ENCODE measurements around the gene KLHDC4.
"Not testable (repeated sequence)": the region's sequence is repeated elsewhere in the genome, so short reads cannot be mapped to it uniquely, and the experiment has no call there.

KLHDC4 gene

GRCh38 chr16:87740909-87741424 lies 24.8 kb downstream of the KLHDC4 start:
- Mint-ChIP-seq H3K4me3 (no peak overlapping the region), H3K36me3 (ENCODE audit: low read depth) (peaks cover 40% of the 10 kb centered on the region), H3K9me3 (no peaks in the 10 kb centered on the region), H3K27ac (no peak overlapping the region), H3K4me1 (ENCODE audit: low read depth) (peaks cover 4% of the 10 kb centered on the region), H3K27me3 (no peaks in the 10 kb centered on the region)

- Mint-ChIP-seq H3K27ac (no peak overlapping the region), H3K4me3 (no peak overlapping the region), H3K4me1 (ENCODE audit: low read depth) (peaks cover 4% of the 10 kb centered on the region), H3K9me3 (no peaks in the 10 kb centered on the region), H3K27me3 (no peaks in the 10 kb centered on the region), H3K36me3 (ENCODE audit: low read depth) (peaks cover 37% of the 10 kb centered on the region)
Measured at GRCh38 chr16:87740441-87740840, 25.3 kb downstream of the KLHDC4 start.

GRCh38 chr16:87739801-87740200 lies 26.0 kb downstream of the KLHDC4 start:
- Mint-ChIP-seq H3K4me1 (ENCODE audit: low read depth) (peaks cover 4% of the 10 kb centered on the region), H3K9me3 (no peaks in the 10 kb centered on the region), H3K36me3 (ENCODE audit: low read depth) (peaks cover 33% of the 10 kb centered on the region), H3K27me3 (no peaks in the 10 kb centered on the region), H3K4me3 (no peak overlapping the region), H3K27ac (no peak overlapping the region)

- peaks cover 10% of the 10 kb centered on the region for H3K4me1 Mint-ChIP-seq (ENCODE audit: low read depth)
- H3K9me3 Mint-ChIP-seq, result no peaks in the 10 kb centered on the region
- no peak overlapping the region for H3K27ac Mint-ChIP-seq
- no peak overlapping the region for H3K4me3 Mint-ChIP-seq
- peaks cover 37% of the 10 kb centered on the region for H3K36me3 Mint-ChIP-seq (ENCODE audit: low read depth)
- no peaks in the 10 kb centered on the region for H3K27me3 Mint-ChIP-seq
Measured at GRCh38 chr16:87736008-87736382, 29.8 kb downstream of the KLHDC4 start.

GRCh38 chr16:87735270-87736007 lies 30.3 kb downstream of the KLHDC4 start:
- Mint-ChIP-seq H3K36me3 (ENCODE audit: low read depth) (peaks cover 37% of the 10 kb centered on the region), H3K4me1 (ENCODE audit: low read depth) (peaks cover 6% of the 10 kb centered on the region), H3K4me3 (no peak overlapping the region), H3K27ac (no peak overlapping the region), H3K9me3 (no peaks in the 10 kb centered on the region), H3K27me3 (no peaks in the 10 kb centered on the region)

GRCh38 chr16:87734644-87735043 lies 31.1 kb downstream of the KLHDC4 start:
- no peak overlapping the region for H3K4me3 Mint-ChIP-seq
- no peaks in the 10 kb centered on the region for H3K9me3 Mint-ChIP-seq
- H3K36me3 Mint-ChIP-seq (ENCODE audit: low read depth), result peaks cover 42% of the 10 kb centered on the region
- H3K27ac Mint-ChIP-seq, result no peak overlapping the region
- no peaks in the 10 kb centered on the region for H3K27me3 Mint-ChIP-seq
- peaks cover 6% of the 10 kb centered on the region for H3K4me1 Mint-ChIP-seq (ENCODE audit: low read depth)

GRCh38 chr16:87733190-87733589 lies 32.6 kb downstream of the KLHDC4 start:
- H3K9me3 Mint-ChIP-seq, result no peaks in the 10 kb centered on the region
- peaks cover 52% of the 10 kb centered on the region for H3K36me3 Mint-ChIP-seq (ENCODE audit: low read depth)
- peaks cover 6% of the 10 kb centered on the region for H3K4me1 Mint-ChIP-seq (ENCODE audit: low read depth)
- H3K4me3 Mint-ChIP-seq, result no peak overlapping the region
- H3K27ac Mint-ChIP-seq, result no peak overlapping the region
- H3K27me3 Mint-ChIP-seq, result no peaks in the 10 kb centered on the region

- no peaks in the 10 kb centered on the region for H3K27me3 Mint-ChIP-seq
- H3K4me3 Mint-ChIP-seq, result no peak overlapping the region
- peaks cover 67% of the 10 kb centered on the region for H3K36me3 Mint-ChIP-seq (ENCODE audit: low read depth)
- no peak overlapping the region for H3K27ac Mint-ChIP-seq
- peaks cover 9% of the 10 kb centered on the region for H3K4me1 Mint-ChIP-seq (ENCODE audit: low read depth)
- H3K9me3 Mint-ChIP-seq, result no peaks in the 10 kb centered on the region
Measured at GRCh38 chr16:87731607-87732006, 34.2 kb downstream of the KLHDC4 start.

- no peaks in the 10 kb centered on the region for H3K27me3 Mint-ChIP-seq
- H3K36me3 Mint-ChIP-seq (ENCODE audit: low read depth), result peaks cover 70% of the 10 kb centered on the region
- no peak overlapping the region for H3K27ac Mint-ChIP-seq
- H3K9me3 Mint-ChIP-seq, result no peaks in the 10 kb centered on the region
- H3K4me3 Mint-ChIP-seq, result no peak overlapping the region
- peaks cover 19% of the 10 kb centered on the region for H3K4me1 Mint-ChIP-seq (ENCODE audit: low read depth)
Measured at GRCh38 chr16:87729266-87729954, 36.4 kb downstream of the KLHDC4 start.

- Mint-ChIP-seq H3K27ac (no peak overlapping the region), H3K4me3 (no peak overlapping the region), H3K27me3 (no peaks in the 10 kb centered on the region), H3K9me3 (no peaks in the 10 kb centered on the region), H3K4me1 (ENCODE audit: low read depth) (peaks cover 27% of the 10 kb centered on the region), H3K36me3 (ENCODE audit: low read depth) (peaks cover 76% of the 10 kb centered on the region)
Measured at GRCh38 chr16:87728026-87728425, 37.8 kb downstream of the KLHDC4 start.

GRCh38 chr16:87727346-87727745 lies 38.4 kb downstream of the KLHDC4 start:
- H3K4me3 Mint-ChIP-seq, result no peak overlapping the region
- H3K27ac Mint-ChIP-seq, result no peak overlapping the region
- H3K4me1 Mint-ChIP-seq (ENCODE audit: low read depth), result peaks cover 31% of the 10 kb centered on the region
- no peaks in the 10 kb centered on the region for H3K9me3 Mint-ChIP-seq
- no peaks in the 10 kb centered on the region for H3K27me3 Mint-ChIP-seq
- peaks cover 80% of the 10 kb centered on the region for H3K36me3 Mint-ChIP-seq (ENCODE audit: low read depth)

GRCh38 chr16:87726577-87726976 lies 39.2 kb downstream of the KLHDC4 start:
- Mint-ChIP-seq H3K36me3 (ENCODE audit: low read depth) (peaks cover 82% of the 10 kb centered on the region), H3K4me1 (ENCODE audit: low read depth) (peaks cover 36% of the 10 kb centered on the region)
- H3K9me3 Mint-ChIP-seq, H3K4me3 Mint-ChIP-seq, H3K27ac Mint-ChIP-seq, H3K27me3 Mint-ChIP-seq: not testable (repeated sequence)

- H3K4me1 Mint-ChIP-seq (ENCODE audit: low read depth), result peaks cover 36% of the 10 kb centered on the region
- peak overlapping the region; percentile 40 for H3K27ac Mint-ChIP-seq
- H3K9me3 Mint-ChIP-seq, result no peaks in the 10 kb centered on the region
- H3K36me3 Mint-ChIP-seq (ENCODE audit: low read depth), result peaks cover 77% of the 10 kb centered on the region
- no peak overlapping the region for H3K4me3 Mint-ChIP-seq
- H3K27me3 Mint-ChIP-seq, result no peaks in the 10 kb centered on the region
Measured at GRCh38 chr16:87725596-87726235, 40.1 kb downstream of the KLHDC4 start.

GRCh38 chr16:87724490-87725291 lies 41.1 kb downstream of the KLHDC4 start:
- H3K4me3 Mint-ChIP-seq, result no peak overlapping the region
- peak overlapping the region; percentile 59 for H3K27ac Mint-ChIP-seq
- H3K4me1 Mint-ChIP-seq (ENCODE audit: low read depth), result peaks cover 36% of the 10 kb centered on the region
- H3K36me3 Mint-ChIP-seq (ENCODE audit: low read depth), result peaks cover 77% of the 10 kb centered on the region
- no peaks in the 10 kb centered on the region for H3K27me3 Mint-ChIP-seq
- no peaks in the 10 kb centered on the region for H3K9me3 Mint-ChIP-seq

All from stimulated activated naive CD8-positive, alpha-beta T cell treated with anti-CD3 and anti-CD28 coated beads, Interleukin-15, Interleukin-2, amounts not matched to agents 100 ng/mL and 50 ng/mL, for 24 hours (primary cell).